ENCODE results near the gene RWDD3.

- TF ChIP-seq EZH2 (IDR thresholded peaks at IDR 0.05) (no peak), POLR2AphosphoS5 (IDR thresholded peaks at IDR 0.05; ENCODE audit: borderline replicate concordance, low read depth, low read length) (no peak)
Observed at GRCh38 chr1:95216292-95216990, 17.6 kb upstream of the RWDD3 start.

Measured in SK-N-MC (cell line).